HT1080 (cell line): ENCODE results near the gene NRG3. TPM values are rescaled to one million over a fixed set of nuclear protein-coding genes. Genes with fewer than 3 reads are reported as not detected.
"Not testable (repeated sequence)": the region's sequence is repeated elsewhere in the genome, so short reads cannot be mapped to it uniquely, and the experiment has no call there.

Experiments used
- DNase-seq: peaks from one replicate; pipeline ENCODE4 v3.0.0-alpha.2; 2015; ENCODE audit warnings: low read depth
- small RNA-seq: library from RNA; depleted of rRNA; stranded (forward); fragments of <200 nt; gene quantifications from one replicate; pipeline ENCODE3, GENCODE V24; 2014
- total RNA-seq: library from RNA; depleted of rRNA; stranded (reverse); fragments of >200 nt; shearing (Covaris generic); gene quantifications from 2 replicates; pipeline ENCODE4 v1.2.3, GENCODE V29; 2014

Gene NRG3
- total RNA-seq, 1 experiment from 2014 or later: not detected

- DNase-seq: not testable (repeated sequence)
These were observed 1085.5 kb downstream of the NRG3 start for GRCh38 chr10:82960421-82961060.

DNA sequence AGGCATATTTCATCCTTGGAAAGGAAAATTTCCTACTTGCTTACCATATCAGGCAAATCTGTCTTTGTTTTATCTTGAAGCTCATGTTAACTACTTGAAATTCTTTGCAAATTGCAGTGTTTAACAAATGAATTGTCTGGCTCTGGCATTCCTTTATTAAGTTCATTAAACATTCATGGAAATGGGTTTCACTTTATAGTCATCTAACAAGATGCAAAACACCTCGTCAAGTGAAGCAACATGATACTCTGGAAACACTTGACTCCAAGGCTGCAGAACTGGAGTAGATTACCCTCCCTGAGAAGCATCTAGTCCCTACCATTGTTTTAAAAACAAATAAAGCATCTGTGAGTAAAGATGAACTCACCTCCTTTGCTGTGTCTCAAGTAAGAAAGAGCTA is 1086.9 kb downstream of the NRG3 start:
- DNase-seq: no peak

DNA sequence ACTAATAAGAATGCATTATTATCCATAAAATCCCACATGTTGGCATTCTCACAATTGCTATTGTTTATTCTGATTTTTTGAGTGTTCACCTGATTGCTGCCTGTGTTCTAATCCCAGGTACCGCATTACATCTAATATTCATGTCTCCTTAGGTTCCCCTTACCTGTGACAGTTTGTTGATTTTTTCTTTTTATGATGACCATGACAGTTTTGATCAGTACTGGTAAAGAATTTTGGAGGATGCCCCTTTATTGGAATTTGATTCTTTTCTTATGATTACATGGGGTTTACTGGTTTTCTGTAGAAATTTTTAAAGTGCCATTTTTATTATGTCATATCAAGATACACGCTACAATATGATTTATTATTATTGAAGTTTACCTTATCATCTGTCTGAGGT is 1091.1 kb downstream of the NRG3 start:
- DNase-seq: no peak

- DNase-seq: no peak
These were observed 1093.5 kb downstream of the NRG3 start for GRCh38 chr10:82968533-82968932.

DNA sequence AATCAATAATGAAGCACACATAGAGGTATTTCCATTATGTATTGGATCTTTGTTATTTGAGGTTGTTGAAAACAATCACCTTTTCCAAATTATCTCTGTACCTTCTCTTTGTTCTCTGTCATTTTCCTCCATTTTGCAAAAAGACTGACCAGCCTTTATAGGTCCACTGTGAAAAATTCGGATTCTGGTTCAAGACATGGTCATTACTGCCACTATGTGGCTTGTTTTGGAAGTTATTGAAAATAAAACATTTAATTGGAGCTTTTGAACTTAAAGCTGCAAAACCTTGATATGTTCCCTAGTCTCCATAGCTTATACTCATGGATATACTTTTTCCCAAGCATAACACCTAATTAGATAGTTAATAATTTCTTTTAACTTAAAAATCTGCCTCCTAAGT is 1094.4 kb downstream of the NRG3 start:
- peak; percentile 29 for DNase-seq

DNA sequence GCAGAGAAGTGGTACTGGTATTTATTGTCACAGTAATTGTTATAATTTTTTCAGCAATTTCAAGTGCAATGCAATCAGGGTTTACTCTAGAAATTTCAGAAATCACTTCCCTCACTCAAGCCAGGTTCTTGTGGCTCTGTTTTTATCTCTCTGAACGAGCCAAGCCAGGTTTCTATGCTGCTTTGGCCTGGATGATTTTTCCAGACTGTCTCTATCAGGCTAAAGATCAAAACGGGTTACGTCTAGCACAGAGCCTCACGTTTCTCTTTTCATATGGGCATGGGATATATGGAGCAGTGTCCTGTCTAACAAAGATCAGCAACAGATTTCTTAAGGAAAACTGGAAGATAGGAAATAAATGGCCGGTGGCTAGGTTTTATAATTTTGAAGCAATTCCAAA is 1105.3 kb downstream of the NRG3 start:
- no peak for DNase-seq

DNA sequence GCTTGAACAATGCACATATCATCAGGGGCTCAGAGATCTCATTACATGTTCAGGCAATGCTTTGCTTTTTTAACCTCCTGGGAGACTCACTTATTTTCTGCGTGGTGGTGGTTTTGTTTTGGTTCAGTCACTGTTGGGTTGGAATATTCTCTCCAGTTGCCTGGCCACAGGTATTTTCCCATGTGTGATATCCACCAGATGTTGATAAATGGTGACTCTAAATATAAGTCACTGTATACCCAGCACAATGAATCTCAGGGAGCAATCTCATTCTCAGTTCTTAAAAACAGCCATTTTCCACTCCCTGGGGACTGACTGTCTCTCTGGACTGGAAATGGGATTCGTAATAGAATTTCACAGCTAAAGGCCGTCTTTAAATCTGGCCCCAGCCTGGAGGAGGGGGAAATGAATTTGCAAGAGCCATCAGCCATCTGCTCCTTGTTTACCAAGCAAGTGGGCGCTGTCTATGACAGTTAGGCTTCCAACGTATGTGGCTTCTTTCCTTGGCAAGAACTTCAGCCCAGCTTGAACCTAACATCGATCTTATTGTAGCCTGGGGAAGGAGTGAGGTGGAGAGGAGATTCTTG is 1106.2 kb downstream of the NRG3 start:
- peak; percentile 56 for DNase-seq

- peak; percentile 95 for DNase-seq
These were observed 1107.2 kb downstream of the NRG3 start for GRCh38 chr10:82982110-82982608.

GRCh38 chr10:82986216-82986615 is 1111.2 kb downstream of the NRG3 start:
- DNase-seq: no peak

GRCh38 chr10:83006479-83006878 is 1131.5 kb downstream of the NRG3 start:
- not testable (repeated sequence) for DNase-seq

DNA sequence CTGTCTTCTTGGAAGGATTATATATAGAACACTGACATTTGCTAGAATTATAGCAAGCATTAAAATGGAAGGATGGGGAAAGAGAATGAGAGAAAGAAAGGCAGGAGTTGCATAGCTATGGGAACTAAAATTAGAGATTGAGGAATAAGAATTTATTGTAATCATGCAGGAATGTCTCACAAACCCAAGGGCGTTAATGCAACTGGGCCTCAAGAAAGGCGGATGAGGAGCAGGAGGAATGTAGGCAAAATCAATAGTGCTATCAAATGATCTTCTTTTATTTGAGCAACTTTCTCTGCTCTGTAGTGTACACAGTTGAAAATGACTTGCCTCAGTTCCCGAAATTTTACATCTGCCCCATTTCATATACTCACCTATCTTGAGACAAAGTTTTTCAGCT is 1132.5 kb downstream of the NRG3 start:
- DNase-seq: no peak

- DNase-seq: peak; percentile 56
These were observed 1137.9 kb downstream of the NRG3 start for GRCh38 chr10:83012866-83013265.

- no peak for DNase-seq
These were observed 1142.3 kb downstream of the NRG3 start for GRCh38 chr10:83017076-83017867.

- DNase-seq: no peak
These were observed 1148.7 kb downstream of the NRG3 start for GRCh38 chr10:83023662-83024061.

Small RNA genes within 50 kb of the gene (small RNA-seq; reads per million reads assigned to genes)
- not detected for gene RNU6-441P
